Neuron (in vitro differentiated cells): ENCODE results near the gene DPM2.

Source experiments
- H2AFZ ChIP-seq: one replicate; pipeline ENCODE4 v1.6.1; 2013; ENCODE audit warnings: low read depth, mild to moderate bottlenecking, inconsistent platforms, low read length, moderate library complexity
- H3K27me3 ChIP-seq: one replicate; pipeline ENCODE4 v1.6.1; 2013; ENCODE audit warnings: low read length; ENCODE audit not compliant: insufficient read depth
- H3K36me3 ChIP-seq: one replicate; pipeline ENCODE4 v1.6.1; 2013; ENCODE audit warnings: low read length; ENCODE audit not compliant: insufficient read depth
- H3K4me1 ChIP-seq: one replicate; pipeline ENCODE4 v1.6.1; 2013; ENCODE audit warnings: low read length; ENCODE audit not compliant: insufficient read depth
- H3K4me3 ChIP-seq: 2 replicates; pipeline ENCODE4 v1.5.1; 2013; ENCODE audit warnings: mild to moderate bottlenecking, low read length, moderate library complexity
- H3K9me3 ChIP-seq: one replicate; pipeline ENCODE4 v1.6.1; 2013; ENCODE audit warnings: low read length

Gene DPM2

GRCh38 chr9:127977009-127977883 lies 39.6 kb upstream of the DPM2 start:
- Histone ChIP-seq H3K4me3 (peak overlapping the region; percentile 9), H3K36me3 (no peaks in the 10 kb centered on the region), H2AFZ (no peak overlapping the region), H3K27me3 (no peaks in the 10 kb centered on the region), H3K9me3 (no peaks in the 10 kb centered on the region), H3K4me1 (peaks cover 62% of the 10 kb centered on the region)

GRCh38 chr9:127976498-127976897 lies 38.8 kb upstream of the DPM2 start:
- Histone ChIP-seq H2AFZ (no peak overlapping the region), H3K27me3 (no peaks in the 10 kb centered on the region), H3K4me3 (no peak overlapping the region), H3K36me3 (no peaks in the 10 kb centered on the region), H3K4me1 (peaks cover 65% of the 10 kb centered on the region), H3K9me3 (no peaks in the 10 kb centered on the region)

GRCh38 chr9:127975376-127976315 lies 38.0 kb upstream of the DPM2 start:
- H3K4me3 ChIP-seq = no peak overlapping the region
- no peaks in the 10 kb centered on the region for H3K36me3 ChIP-seq
- H3K4me1 ChIP-seq = peaks cover 69% of the 10 kb centered on the region
- no peaks in the 10 kb centered on the region for H3K27me3 ChIP-seq
- H3K9me3 ChIP-seq = no peaks in the 10 kb centered on the region
- no peak overlapping the region for H2AFZ ChIP-seq

GRCh38 chr9:127974769-127975261 lies 37.2 kb upstream of the DPM2 start:
- no peak overlapping the region for H2AFZ ChIP-seq
- H3K27me3 ChIP-seq = no peaks in the 10 kb centered on the region
- no peak overlapping the region for H3K4me3 ChIP-seq
- peaks cover 73% of the 10 kb centered on the region for H3K4me1 ChIP-seq
- H3K9me3 ChIP-seq = no peaks in the 10 kb centered on the region
- no peaks in the 10 kb centered on the region for H3K36me3 ChIP-seq

- no peak overlapping the region for H3K4me3 ChIP-seq
- H3K4me1 ChIP-seq = peaks cover 72% of the 10 kb centered on the region
- no peaks in the 10 kb centered on the region for H3K27me3 ChIP-seq
- no peak overlapping the region for H2AFZ ChIP-seq
- no peaks in the 10 kb centered on the region for H3K9me3 ChIP-seq
- no peaks in the 10 kb centered on the region for H3K36me3 ChIP-seq
These were observed 36.5 kb upstream of the DPM2 start for GRCh38 chr9:127974001-127974768.

- H3K27me3 ChIP-seq = no peaks in the 10 kb centered on the region
- peaks cover 64% of the 10 kb centered on the region for H3K4me1 ChIP-seq
- no peak overlapping the region for H3K4me3 ChIP-seq
- no peaks in the 10 kb centered on the region for H3K36me3 ChIP-seq
- H2AFZ ChIP-seq = no peak overlapping the region
- H3K9me3 ChIP-seq = no peaks in the 10 kb centered on the region
These were observed 35.7 kb upstream of the DPM2 start for GRCh38 chr9:127973169-127974000.

GRCh38 chr9:127972236-127972871 lies 34.7 kb upstream of the DPM2 start:
- Histone ChIP-seq H3K4me3 (no peak overlapping the region), H2AFZ (no peak overlapping the region), H3K4me1 (peaks cover 54% of the 10 kb centered on the region), H3K27me3 (no peaks in the 10 kb centered on the region), H3K36me3 (no peaks in the 10 kb centered on the region), H3K9me3 (no peaks in the 10 kb centered on the region)

GRCh38 chr9:127971357-127972235 lies 33.9 kb upstream of the DPM2 start:
- H3K4me1 ChIP-seq = peaks cover 48% of the 10 kb centered on the region
- H3K27me3 ChIP-seq = no peaks in the 10 kb centered on the region
- H3K36me3 ChIP-seq = no peaks in the 10 kb centered on the region
- H2AFZ ChIP-seq = no peak overlapping the region
- no peak overlapping the region for H3K4me3 ChIP-seq
- H3K9me3 ChIP-seq = no peaks in the 10 kb centered on the region

- H3K4me1 ChIP-seq = peaks cover 45% of the 10 kb centered on the region
- H3K27me3 ChIP-seq = no peaks in the 10 kb centered on the region
- H3K9me3 ChIP-seq = no peaks in the 10 kb centered on the region
- H3K4me3 ChIP-seq = no peak overlapping the region
- no peaks in the 10 kb centered on the region for H3K36me3 ChIP-seq
- H2AFZ ChIP-seq = no peak overlapping the region
These were observed 33.0 kb upstream of the DPM2 start for GRCh38 chr9:127970401-127971313.

- H3K4me1 ChIP-seq = peaks cover 35% of the 10 kb centered on the region
- H3K9me3 ChIP-seq = no peaks in the 10 kb centered on the region
These were observed 31.2 kb upstream of the DPM2 start for GRCh38 chr9:127968700-127969383.

More at GRCh38 chr9:127968700-127969383, 31.2 kb upstream of the DPM2 start:
- Histone ChIP-seq H3K36me3 (no peaks in the 10 kb centered on the region), H2AFZ (no peak overlapping the region), H3K27me3 (no peaks in the 10 kb centered on the region), H3K4me3 (no peak overlapping the region)
